IPS-15b (cell line): ENCODE data around the gene MRPS27.
"Not testable (repeated sequence)": the region's sequence is repeated elsewhere in the genome, so short reads cannot be mapped to it uniquely, and the experiment has no call there.

Experiments used
- H3K27me3 ChIP-seq: one replicate; pipeline ENCODE4 v1.6.1; 2013; ENCODE audit warnings: low read length; ENCODE audit not compliant: control insufficient read depth, insufficient read depth
- H3K36me3 ChIP-seq: one replicate; pipeline ENCODE4 v1.6.1; 2013; ENCODE audit warnings: low read length; ENCODE audit not compliant: control insufficient read depth, insufficient read depth
- H3K4me1 ChIP-seq: one replicate; pipeline ENCODE4 v1.6.1; 2013; ENCODE audit warnings: mild to moderate bottlenecking, low read length; ENCODE audit not compliant: control insufficient read depth, insufficient read depth
- H3K4me3 ChIP-seq: one replicate; pipeline ENCODE4 v1.5.1; 2013; ENCODE audit warnings: low read depth, low read length
- H3K9ac ChIP-seq: one replicate; pipeline ENCODE4 v1.6.1; 2013; ENCODE audit warnings: low read depth, mild to moderate bottlenecking, low read length
- H3K9me3 ChIP-seq: one replicate; pipeline ENCODE4 v1.6.1; 2013; ENCODE audit warnings: mild to moderate bottlenecking, low read length; ENCODE audit not compliant: control insufficient read depth, insufficient read depth

MRPS27 gene

DNA sequence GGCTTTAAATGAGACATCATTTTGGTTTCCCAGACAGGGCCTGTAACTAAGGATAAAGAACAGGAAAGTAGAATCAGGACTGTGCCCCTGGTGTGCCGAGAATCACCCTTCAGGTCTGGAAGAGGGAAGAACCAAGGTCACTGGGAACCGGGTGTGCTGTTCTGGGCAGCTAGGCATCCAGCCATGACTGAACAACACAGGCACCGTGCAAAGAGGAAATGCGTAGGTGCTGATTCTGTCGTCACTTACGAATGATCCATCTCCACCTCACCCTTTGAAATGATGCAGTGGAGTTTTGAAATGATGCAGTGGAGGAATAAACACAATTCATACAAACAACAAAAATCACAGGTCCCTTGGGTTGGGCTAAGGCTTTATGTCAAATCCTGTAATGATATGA is 148.4 kb downstream of the MRPS27 start:
- Histone ChIP-seq H3K9me3 (no peaks in the 10 kb centered on the region), H3K27me3 (no peaks in the 10 kb centered on the region), H3K4me1 (peaks cover 23% of the 10 kb centered on the region), H3K4me3 (no peak overlapping the region), H3K9ac (no peak overlapping the region), H3K36me3 (no peaks in the 10 kb centered on the region)

- not testable (repeated sequence) for H3K9ac ChIP-seq
Measured at GRCh38 chr5:72171181-72171580, 148.9 kb downstream of the MRPS27 start.

DNA sequence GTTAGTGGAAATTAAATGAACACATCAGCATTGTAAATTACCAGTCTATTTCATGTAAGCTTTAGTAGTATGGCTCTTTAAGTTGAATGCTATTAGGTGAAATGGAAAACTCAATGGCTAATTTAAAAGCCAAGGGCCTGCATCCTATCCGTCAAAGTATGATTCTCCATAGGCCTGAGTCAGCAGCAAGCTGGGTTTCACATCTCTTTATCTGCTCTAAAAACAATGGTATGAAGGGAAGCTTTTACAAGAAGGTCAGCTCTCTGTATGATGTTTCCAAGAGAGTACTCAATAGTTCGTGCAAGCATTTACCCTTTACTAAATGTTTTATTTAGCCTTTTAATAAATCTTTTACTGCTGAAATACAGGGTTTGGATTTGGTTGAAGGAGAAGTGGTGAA is 149.9 kb downstream of the MRPS27 start:
- no peaks in the 10 kb centered on the region for H3K27me3 ChIP-seq
- H3K36me3 ChIP-seq: no peaks in the 10 kb centered on the region
- peaks cover 33% of the 10 kb centered on the region for H3K4me1 ChIP-seq
- H3K9ac ChIP-seq: no peak overlapping the region
- H3K4me3 ChIP-seq: no peak overlapping the region
- H3K9me3 ChIP-seq: no peaks in the 10 kb centered on the region

More at GRCh38 chr5:72171181-72171580, 148.9 kb downstream of the MRPS27 start:
- not testable (repeated sequence) for H3K9me3 ChIP-seq, H3K4me3 ChIP-seq, H3K27me3 ChIP-seq, H3K36me3 ChIP-seq
- peaks cover 27% of the 10 kb centered on the region for H3K4me1 ChIP-seq
